Gastroesophageal sphincter (tissue), 3 donors: ENCODE data around the gene FYCO1.

ENCODE experiments used
- POLR2A ChIP-seq, 2 donors: fragments of 450-650 bp; IDR thresholded peaks; one replicate each; pipeline ENCODE4 v1.6.1; 2017; ENCODE audit warnings: antibody characterized with exemption in 2 of 2, mild to moderate bottlenecking in 2 of 2, moderate library complexity in 1 of 2
- TF ChIP-seq, protein P1 (sequence below), 4 experiments: fragments of 200-600 bp in 2 of 4; fragments of 450-650 bp in 2 of 4; sonication (generic) in 1 of 4; IDR thresholded peaks; one replicate each; pipeline ENCODE4 v1.5.1; 2017 to 2019; ENCODE audit warnings: antibody characterized with exemption in 4 of 4, mild to moderate bottlenecking in 2 of 4, moderate library complexity in 2 of 4

DNA sequence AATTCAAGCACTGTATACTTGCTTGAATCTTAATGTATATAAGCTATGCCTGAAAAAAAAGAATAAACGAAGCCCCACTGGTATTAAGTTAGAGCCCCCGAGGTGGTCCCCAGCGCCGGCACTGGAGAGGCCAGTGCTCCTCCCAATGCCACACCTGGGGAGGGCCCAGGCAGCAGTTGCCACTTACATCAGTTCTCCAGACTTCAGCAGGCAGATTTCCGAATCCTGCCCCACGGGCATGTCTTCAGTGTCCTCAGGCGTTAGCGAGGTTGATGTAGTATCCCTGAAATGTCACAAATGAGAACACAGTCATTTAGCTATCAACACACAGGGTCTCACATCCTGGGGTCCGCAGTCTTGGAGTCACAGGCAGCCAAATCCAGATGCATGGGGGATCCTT is 59.4 kb downstream of the FYCO1 start:
- TF ChIP-seq, protein P1, sequence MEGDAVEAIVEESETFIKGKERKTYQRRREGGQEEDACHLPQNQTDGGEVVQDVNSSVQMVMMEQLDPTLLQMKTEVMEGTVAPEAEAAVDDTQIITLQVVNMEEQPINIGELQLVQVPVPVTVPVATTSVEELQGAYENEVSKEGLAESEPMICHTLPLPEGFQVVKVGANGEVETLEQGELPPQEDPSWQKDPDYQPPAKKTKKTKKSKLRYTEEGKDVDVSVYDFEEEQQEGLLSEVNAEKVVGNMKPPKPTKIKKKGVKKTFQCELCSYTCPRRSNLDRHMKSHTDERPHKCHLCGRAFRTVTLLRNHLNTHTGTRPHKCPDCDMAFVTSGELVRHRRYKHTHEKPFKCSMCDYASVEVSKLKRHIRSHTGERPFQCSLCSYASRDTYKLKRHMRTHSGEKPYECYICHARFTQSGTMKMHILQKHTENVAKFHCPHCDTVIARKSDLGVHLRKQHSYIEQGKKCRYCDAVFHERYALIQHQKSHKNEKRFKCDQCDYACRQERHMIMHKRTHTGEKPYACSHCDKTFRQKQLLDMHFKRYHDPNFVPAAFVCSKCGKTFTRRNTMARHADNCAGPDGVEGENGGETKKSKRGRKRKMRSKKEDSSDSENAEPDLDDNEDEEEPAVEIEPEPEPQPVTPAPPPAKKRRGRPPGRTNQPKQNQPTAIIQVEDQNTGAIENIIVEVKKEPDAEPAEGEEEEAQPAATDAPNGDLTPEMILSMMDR (IDR thresholded peaks at IDR 0.05): no peak
- no peak for TF ChIP-seq POLR2A (IDR thresholded peaks at IDR 0.05)
